Muscle layer of duodenum (tissue), 2 donors: Measurements from ENCODE around the gene TIAM2.
"Not testable (repeated sequence)": the region's sequence is repeated elsewhere in the genome, so short reads cannot be mapped to it uniquely, and the experiment has no call there.

ENCODE experiments used
- H3K27ac ChIP-seq: one replicate; pipeline ENCODE4 v1.7.0; 2013; ENCODE audit warnings: mild to moderate bottlenecking, low read length
- H3K27me3 ChIP-seq: one replicate; pipeline ENCODE4 v1.7.0; 2013; ENCODE audit warnings: low read depth, mild to moderate bottlenecking, control low read depth, low read length
- H3K36me3 ChIP-seq, 2 donors: one replicate each; pipeline ENCODE4 v1.7.0; 2013; ENCODE audit warnings: low read length in 2 of 2, control low read depth in 1 of 2, mild to moderate bottlenecking in 1 of 2; ENCODE audit not compliant: insufficient read depth in 2 of 2, control insufficient read depth in 1 of 2
- H3K4me1 ChIP-seq, 2 donors: one replicate each; pipeline ENCODE4 v1.7.0; 2013; ENCODE audit warnings: low read length in 2 of 2, mild to moderate bottlenecking in 2 of 2, control low read depth in 1 of 2, moderate library complexity in 1 of 2; ENCODE audit not compliant: insufficient read depth in 2 of 2, control insufficient read depth in 1 of 2
- H3K4me3 ChIP-seq, 2 donors: one replicate each; pipeline ENCODE4 v1.7.0; 2013; ENCODE audit warnings: low read length in 2 of 2, low read depth in 1 of 2, mild to moderate bottlenecking in 1 of 2
- H3K9me3 ChIP-seq, 2 donors: one replicate each; pipeline ENCODE4 v1.7.0; 2013; ENCODE audit warnings: low read length in 2 of 2, control low read depth in 1 of 2, mild to moderate bottlenecking in 1 of 2; ENCODE audit not compliant: control insufficient read depth in 1 of 2
- donor health status: healthy.

Gene TIAM2

DNA sequence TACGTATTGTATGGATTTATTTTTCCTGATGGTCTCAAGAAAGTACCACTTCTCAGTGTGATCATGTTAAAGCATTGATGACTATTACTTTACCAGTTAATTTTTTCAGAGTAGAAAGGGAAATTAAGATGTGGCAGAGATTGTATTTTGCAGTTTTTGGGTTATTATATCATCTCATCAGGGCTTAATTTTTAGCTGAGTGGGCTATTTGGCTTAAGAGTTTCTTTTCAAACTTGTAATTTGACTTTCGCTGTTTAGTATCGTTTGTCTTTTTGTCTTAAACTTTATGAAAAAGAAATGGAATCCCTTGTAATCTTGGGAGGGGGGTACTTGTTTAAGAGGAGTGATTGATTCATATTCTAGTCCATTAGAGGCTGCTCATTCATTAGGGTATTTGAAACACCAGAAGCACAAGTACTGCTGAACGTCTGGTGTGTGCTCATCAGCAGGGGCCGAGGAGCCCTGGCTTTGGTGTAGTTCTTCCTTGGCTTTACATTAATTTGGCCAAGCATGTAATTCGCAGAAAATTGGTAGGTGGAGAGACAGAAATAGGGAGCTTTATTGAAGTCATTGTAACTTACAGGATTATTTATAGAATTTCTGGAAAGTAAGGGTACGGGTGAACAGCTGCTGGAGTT lies 112.4 kb downstream of the TIAM2 start:
- Histone ChIP-seq H3K36me3 (peaks cover 0 to 8% of the 10 kb centered on the region in 2 donors), H3K4me1 (no peaks in the 10 kb centered on the region), H3K27ac (no peak overlapping the region), H3K27me3 (no peaks in the 10 kb centered on the region), H3K9me3 (no peaks in the 10 kb centered on the region), H3K4me3 (no peak overlapping the region)

GRCh38 chr6:155108070-155108820 lies 113.1 kb downstream of the TIAM2 start:
- Histone ChIP-seq H3K4me3 (no peak overlapping the region), H3K9me3 (no peaks in the 10 kb centered on the region), H3K36me3 (peaks cover 0 to 8% of the 10 kb centered on the region in 2 donors), H3K27ac (no peak overlapping the region), H3K27me3 (no peaks in the 10 kb centered on the region), H3K4me1 (no peaks in the 10 kb centered on the region)

- H3K4me3 ChIP-seq, result no peak overlapping the region
Measured at GRCh38 chr6:155110721-155111120, 115.6 kb downstream of the TIAM2 start.

GRCh38 chr6:155112757-155113156 lies 117.6 kb downstream of the TIAM2 start:
- Histone ChIP-seq H3K27me3 (no peaks in the 10 kb centered on the region), H3K36me3 (no peaks in the 10 kb centered on the region), H3K27ac (no peak overlapping the region), H3K4me1 (no peaks in the 10 kb centered on the region), H3K4me3 (no peak overlapping the region), H3K9me3 (no peaks in the 10 kb centered on the region)

More at GRCh38 chr6:155110721-155111120, 115.6 kb downstream of the TIAM2 start:
- H3K27me3 ChIP-seq, result no peaks in the 10 kb centered on the region
- H3K4me1 ChIP-seq, result no peaks in the 10 kb centered on the region
- no peaks in the 10 kb centered on the region for H3K9me3 ChIP-seq
- peaks cover 0 to 8% of the 10 kb centered on the region in 2 donors for H3K36me3 ChIP-seq
- H3K27ac ChIP-seq, result no peak overlapping the region

DNA sequence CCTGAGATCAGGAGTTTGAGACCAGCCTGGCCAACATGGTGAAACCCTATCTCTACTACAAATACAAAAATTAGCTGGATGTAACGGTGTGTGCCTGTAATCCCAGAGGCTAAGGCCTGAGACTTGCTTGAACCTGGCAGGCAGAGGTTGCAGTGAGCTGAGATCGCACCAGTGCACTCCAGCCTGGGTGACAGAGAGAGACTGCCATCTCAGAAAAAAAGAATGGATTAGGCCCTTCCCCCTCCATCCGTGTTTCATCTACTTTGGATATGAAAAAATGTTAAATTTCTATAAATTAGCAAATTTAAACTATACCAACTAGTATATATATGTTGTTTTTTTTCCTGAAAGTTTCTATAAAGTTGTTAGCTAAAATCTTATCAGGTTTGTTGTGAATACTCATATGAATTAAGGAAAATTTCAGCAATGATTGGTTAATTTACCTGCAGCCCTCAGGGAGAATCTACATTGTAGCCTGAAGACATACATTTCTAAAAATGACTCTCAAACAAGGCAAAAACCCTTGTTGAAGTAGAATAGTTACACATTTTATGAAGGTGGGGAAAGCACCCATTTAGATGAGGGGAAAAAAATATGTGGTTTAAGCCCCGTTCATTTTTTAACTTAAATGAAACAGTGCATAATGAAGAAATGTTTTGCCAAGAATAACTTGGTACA lies 120.9 kb downstream of the TIAM2 start:
- no peaks in the 10 kb centered on the region for H3K9me3 ChIP-seq
- H3K4me1 ChIP-seq, result no peaks in the 10 kb centered on the region
- no peak overlapping the region for H3K27ac ChIP-seq
- H3K27me3 ChIP-seq, result no peaks in the 10 kb centered on the region
- no peak overlapping the region for H3K4me3 ChIP-seq
- H3K36me3 ChIP-seq, result no peaks in the 10 kb centered on the region

DNA sequence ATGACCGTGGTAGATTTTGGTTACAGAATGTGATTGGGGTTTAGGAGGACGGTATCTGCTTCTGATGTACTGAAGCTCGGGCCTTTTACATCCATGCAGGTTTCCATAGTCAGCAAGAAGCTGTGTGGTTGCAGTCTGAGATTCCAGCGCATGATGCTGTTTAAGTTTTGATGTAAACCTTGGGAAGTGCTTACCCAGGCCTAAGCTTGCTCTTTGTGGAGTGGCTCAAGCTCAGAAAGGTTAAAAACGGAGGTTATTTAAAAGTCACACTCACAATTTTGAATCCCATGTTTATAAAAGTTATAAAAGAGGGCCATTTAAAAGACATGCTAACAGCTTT lies 121.4 kb downstream of the TIAM2 start:
- no peaks in the 10 kb centered on the region for H3K36me3 ChIP-seq
- no peaks in the 10 kb centered on the region for H3K27me3 ChIP-seq
- no peak overlapping the region for H3K27ac ChIP-seq
- no peaks in the 10 kb centered on the region for H3K9me3 ChIP-seq
- H3K4me3 ChIP-seq, result no peak overlapping the region
- H3K4me1 ChIP-seq, result no peaks in the 10 kb centered on the region

- no peak overlapping the region for H3K4me3 ChIP-seq
- H3K27ac ChIP-seq, result no peak overlapping the region
- no peaks in the 10 kb centered on the region for H3K9me3 ChIP-seq
- H3K27me3 ChIP-seq, result no peaks in the 10 kb centered on the region
- H3K36me3 ChIP-seq, result no peaks in the 10 kb centered on the region
- H3K4me1 ChIP-seq, result no peaks in the 10 kb centered on the region
Measured at GRCh38 chr6:155117256-155117655, 122.1 kb downstream of the TIAM2 start.

DNA sequence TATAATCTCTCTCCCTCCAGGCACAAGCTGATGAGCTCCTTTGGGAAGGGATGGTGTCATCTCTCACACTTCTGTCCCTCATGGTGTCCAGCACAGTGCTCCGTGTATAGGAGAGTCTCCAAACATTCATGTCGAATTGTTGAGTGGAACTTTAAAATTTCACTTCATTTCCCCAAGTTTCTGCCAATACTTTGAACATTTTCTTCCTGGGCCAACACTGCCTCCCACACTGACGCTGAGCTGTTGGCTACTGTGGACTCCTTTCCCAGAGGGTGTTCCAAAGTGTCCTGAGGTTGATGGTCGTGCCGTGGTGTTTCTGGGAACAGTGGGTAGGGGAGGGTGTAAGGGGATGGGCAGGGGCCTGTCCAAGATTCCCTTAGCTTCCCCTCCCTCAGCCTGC lies 122.7 kb downstream of the TIAM2 start:
- no peaks in the 10 kb centered on the region for H3K4me1 ChIP-seq
- no peaks in the 10 kb centered on the region for H3K9me3 ChIP-seq
- H3K27me3 ChIP-seq, result no peaks in the 10 kb centered on the region
- no peaks in the 10 kb centered on the region for H3K36me3 ChIP-seq
- H3K4me3 ChIP-seq, result no peak overlapping the region
- H3K27ac ChIP-seq, result no peak overlapping the region

DNA sequence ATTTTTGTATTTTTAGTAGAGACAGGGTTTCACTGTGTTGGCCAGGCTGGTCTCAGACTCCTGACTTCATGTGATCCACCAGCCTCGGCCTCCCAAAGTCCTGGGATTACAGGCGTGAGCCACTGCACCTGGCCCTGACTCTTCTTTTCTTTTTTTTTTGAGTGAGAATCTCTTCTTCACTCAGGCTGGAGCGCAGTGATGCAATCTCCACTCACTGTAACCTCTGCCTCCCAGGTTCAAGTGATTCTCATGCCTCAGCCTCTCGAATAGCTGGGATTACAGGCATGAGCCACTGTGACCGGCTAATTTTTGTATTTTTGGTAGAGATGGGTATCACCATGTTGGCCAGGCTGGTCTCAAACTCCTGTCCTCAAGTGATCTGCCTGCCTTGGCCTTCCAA lies 124.1 kb downstream of the TIAM2 start:
- H3K4me1 ChIP-seq, H3K36me3 ChIP-seq, H3K27me3 ChIP-seq, H3K4me3 ChIP-seq, H3K27ac ChIP-seq, H3K9me3 ChIP-seq: not testable (repeated sequence)

DNA sequence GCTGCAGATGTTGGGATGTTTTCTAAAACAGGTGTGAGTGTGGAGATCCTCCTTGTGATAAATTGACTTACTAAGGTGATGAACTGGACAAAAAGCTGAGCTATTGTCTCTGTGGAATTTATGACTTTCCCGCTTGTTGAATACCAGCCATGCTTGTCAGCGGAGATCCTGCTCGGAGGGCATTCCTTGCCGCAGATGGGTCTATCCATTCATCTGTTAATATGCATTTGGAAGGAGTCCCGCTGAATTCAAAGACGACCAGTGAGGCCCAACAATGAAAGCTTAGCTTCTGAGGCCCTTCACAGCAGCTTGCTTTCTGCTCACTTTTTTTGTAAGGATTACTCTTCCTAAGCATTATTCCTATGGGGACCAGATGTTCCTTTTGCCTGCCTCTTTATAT lies 124.9 kb downstream of the TIAM2 start:
- Histone ChIP-seq H3K27me3 (no peaks in the 10 kb centered on the region), H3K4me3 (no peak overlapping the region), H3K4me1 (no peaks in the 10 kb centered on the region)

DNA sequence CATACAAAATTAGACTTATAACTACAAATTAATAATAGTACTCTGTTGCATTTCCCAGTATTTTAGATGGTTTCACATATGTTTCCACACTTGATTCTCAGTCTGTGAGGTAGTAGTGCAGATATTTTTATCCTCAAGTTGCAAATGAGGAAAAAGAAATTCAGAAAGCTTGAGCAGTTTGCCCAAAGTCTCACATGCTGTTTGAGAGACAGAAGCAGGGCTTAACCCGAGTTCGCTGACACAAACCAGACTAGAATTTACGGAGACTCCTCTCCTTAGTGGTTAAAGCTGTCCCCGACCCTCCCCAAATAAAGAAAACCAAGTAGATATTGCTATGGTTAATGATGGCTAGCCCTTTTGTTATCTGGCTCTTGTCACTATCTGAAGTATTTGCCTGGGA lies 126.2 kb downstream of the TIAM2 start:
- H3K27ac ChIP-seq, result no peak overlapping the region
- no peaks in the 10 kb centered on the region for H3K9me3 ChIP-seq
- H3K4me3 ChIP-seq, result peak overlapping the region; percentile 15 to 37

More for the DNA sequence above, 124.9 kb downstream of the TIAM2 start:
- H3K36me3 ChIP-seq, result no peaks in the 10 kb centered on the region
- no peaks in the 10 kb centered on the region for H3K9me3 ChIP-seq
- no peak overlapping the region for H3K27ac ChIP-seq

More for the DNA sequence above, 126.2 kb downstream of the TIAM2 start:
- H3K27me3 ChIP-seq, result no peaks in the 10 kb centered on the region
- no peaks in the 10 kb centered on the region for H3K4me1 ChIP-seq
- H3K36me3 ChIP-seq, result no peaks in the 10 kb centered on the region
